PC-9 (cell line): ENCODE data around the gene HMGN2.

Source experiments
- CTCF ChIP-seq: fragments of 200-600 bp; sonication (generic); conservative IDR thresholded peaks from 2 replicates; pipeline ENCODE4 v1.6.1; 2017; ENCODE audit warnings: mixed run types, antibody characterized with exemption, mild to moderate bottlenecking, moderate library complexity
- EZH2 ChIP-seq: fragments of 200-600 bp; sonication (generic); IDR thresholded peaks from 2 replicates; pipeline ENCODE4 v1.8.0; 2017; ENCODE audit warnings: antibody characterized with exemption, low read depth

DNA sequence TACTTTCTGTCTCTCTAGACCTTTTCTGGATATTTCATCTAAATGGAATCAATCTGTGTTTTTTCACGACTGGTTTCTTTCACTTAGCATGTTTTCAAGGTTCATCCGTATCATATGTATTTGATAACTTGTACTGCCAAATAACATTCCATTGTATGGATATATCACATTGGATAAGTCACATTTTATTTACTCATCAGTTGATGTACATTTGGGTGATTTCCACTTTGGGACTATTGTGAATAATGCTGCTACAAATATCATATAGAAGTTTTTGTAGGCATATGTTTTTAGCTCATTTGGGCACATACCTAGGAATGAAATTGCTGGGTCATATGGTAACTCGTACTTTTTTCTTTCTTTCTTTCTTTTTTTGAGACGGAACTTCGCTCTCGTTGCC lies 6.7 kb downstream of the HMGN2 start:
- TF ChIP-seq CTCF: no peak
- no peak for TF ChIP-seq EZH2
